GM18505 (cell line): ENCODE data around the gene GOLGA7B.

Source experiments
- ATAC-seq: cut with Tn5 transposase; IDR thresholded peaks from one replicate; pipeline ENCODE4 v1.9.1; 2021; ENCODE audit not compliant: unreplicated experiment
- POLR2A ChIP-seq: IDR thresholded peaks from 4 replicates; pipeline ENCODE4 v1.6.1; 2011; ENCODE audit warnings: borderline replicate concordance; ENCODE audit not compliant: insufficient read depth, insufficient read length; ENCODE audit errors: extremely low read depth

GOLGA7B gene

DNA sequence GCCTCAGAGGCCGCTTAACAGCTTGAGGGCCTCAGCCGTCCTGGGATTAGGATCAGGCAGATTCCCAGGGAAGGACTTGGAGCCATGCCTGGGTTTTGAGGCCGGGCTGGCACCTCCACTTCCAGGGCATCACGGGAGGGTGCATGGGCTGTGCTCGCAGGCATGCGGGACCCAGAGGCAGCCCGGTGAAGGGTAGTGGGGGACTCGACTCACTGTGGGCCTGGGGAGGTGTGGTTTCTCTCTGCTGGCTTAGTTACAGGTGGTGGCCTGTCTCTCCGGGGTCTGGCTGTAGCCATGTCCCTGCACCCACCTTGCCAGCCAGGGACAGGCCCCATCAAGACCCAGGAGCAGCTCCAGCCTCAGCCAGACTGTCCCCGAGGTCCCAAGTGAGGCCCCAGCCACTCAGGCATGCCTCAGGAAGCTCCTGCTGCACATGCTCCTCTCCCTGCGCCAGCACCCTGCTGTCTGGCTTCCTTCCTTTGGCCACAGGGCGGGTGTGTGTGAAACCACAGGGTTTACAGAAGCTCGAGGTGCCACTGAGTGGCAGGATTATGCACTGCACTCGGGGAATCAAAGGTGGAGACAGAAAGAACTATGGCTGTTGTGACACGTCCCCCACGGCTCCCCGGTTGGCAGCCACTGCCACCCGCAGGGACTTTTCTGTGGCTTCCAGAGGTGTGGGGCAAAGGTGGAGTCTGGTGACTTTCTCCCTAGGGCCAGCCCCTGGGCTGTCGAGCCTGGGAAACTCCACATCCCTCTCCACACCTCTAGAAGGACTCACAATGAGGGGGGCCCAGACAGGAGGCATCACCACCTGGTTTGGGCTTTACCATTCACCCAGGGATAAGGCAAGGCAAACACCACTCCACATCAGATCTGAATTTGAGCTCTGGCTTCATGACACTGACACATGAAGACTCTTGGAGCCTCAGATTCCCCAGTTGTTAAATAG, 19.7 kb downstream of the GOLGA7B start:
- peak; percentile 90 for ATAC-seq
- no peak for TF ChIP-seq POLR2A

DNA sequence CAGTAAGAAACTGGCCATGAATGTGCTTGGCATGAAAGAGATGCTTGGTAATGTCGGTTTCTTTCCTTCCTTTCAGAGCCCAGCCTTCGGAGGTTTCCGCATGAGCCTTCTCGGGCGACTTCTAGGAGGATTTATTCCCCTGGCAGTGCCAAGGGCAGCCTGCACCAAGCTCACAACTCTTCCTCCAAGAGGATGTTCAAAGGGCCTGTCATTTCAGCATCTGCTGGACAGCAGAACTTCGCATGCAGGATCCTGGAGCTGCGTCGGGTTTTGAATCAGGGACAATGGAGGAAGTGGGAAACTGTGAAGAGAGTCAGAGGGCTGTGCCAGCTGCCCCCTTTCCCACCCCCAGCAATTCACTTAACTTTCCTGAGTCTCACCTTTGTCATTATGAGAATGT, 21.3 kb downstream of the GOLGA7B start:
- TF ChIP-seq POLR2A: no peak
- ATAC-seq: no peak

DNA sequence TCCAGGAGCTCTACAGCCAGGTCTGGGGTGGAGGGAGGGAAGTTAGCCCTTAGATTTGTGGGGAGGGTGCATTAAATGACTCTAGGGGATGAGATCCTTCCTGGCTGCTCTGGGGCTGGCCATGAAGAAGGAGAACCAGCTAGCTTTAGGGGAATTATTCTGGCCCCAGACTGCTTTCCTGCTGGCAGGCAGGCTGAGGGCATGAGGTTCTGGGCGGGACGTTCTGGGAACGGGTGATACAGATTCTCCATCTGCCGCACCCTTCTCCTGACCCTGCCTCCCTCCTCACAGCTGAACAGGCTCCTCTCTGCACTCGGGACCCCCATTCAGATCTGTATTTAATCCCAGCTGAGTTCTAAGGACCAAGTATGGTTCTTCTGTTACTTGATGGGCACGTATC, 23.9 kb downstream of the GOLGA7B start:
- no peak for ATAC-seq
- no peak for TF ChIP-seq POLR2A

DNA sequence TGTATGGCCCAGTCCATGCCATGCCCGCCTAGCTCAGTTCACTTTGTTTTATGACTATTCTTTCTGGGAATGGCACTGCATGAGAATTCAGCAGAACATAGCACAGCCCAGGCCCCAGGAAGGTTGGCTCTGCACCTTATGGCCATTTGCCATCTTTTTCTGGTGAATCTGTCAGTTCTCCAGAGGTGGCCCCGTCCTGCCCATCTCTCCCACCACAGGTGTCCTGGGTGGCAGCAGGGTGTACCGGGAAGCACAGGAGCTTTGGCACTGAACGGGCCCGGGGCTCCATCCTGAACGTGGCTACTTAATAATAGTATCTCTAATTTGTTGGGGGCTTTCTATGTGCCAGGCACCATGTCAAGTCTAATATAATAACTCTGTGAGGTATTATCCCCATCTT, 24.7 kb downstream of the GOLGA7B start:
- no peak for ATAC-seq
- TF ChIP-seq POLR2A: no peak

DNA sequence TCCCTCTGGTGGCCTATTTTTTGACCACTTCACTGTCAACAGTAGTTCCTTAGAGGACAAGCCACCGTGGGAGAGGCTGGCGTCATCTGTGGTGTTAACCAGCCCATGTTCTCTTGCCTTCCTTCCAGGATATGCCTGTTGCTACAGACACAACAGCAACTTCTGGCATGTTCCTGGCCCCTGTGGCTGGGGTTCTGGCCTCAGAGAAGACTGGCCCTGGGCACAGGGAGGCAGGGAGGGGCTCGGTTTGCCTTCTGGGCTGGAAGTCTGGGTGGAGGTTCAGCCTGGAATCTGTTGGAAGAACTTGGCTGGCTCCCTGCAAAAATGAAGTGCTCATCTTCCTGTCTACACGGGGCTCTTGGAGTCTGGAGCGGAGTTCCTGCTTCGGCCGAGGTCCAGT, 25.7 kb downstream of the GOLGA7B start:
- no peak for ATAC-seq
- TF ChIP-seq POLR2A: no peak

DNA sequence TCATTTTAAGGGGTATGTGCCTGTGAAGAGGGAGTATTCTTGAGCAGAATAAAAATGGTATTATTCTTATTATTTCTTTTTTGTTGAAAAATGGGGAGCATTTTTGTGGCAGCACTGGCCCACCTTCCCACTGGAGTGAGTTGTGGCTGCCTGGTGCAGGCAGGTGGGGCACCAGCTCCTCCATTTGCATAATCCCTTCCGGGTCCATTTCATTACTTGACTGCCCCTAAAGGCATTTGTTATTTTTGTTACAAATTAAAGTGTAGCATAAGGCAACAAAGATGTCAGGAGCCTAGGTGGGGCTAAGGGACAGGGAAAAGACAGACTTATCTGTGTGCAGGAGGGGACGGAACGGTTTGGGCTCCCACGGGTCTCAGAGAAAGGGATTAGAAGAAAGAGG, 26.8 kb downstream of the GOLGA7B start:
- no peak for TF ChIP-seq POLR2A
- ATAC-seq: no peak

DNA sequence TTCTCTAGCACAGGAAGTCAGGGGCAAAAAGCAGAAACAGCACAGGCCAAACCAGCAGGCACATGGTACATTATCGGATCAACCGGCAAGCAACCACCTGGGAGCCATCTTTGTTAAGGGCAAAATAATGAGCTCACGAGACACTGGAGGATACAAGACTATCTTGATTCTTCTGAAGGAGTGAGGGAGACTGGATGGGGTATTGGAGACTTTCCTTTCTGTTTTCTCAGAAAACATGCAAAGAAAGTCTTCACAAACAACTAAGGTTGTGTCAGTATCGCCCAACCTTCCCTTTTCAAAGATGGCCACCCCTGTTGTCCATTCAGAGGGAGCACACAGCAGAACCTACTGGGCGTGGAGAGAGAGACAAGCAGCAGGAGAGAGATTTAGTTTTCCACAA, 29.6 kb downstream of the GOLGA7B start:
- TF ChIP-seq POLR2A: no peak
- ATAC-seq: no peak

DNA sequence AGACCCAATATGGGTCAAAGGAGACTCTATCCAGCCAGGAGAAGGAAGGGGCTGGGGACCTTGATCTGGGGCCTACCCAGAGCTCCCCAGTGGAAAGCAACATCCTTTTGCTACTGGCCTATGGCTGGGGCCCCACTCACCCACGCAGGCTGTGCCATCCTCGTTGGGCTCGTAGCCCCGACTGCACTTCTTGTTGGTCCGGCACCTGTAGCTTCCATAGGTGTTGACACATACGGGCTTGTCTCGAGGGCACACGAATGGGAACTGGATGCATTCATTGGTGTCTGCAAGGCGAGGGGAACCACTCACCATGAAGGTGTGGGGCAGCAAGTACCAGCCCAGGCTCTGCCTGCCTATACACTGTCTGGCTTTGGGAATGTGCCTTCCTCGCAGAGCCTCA, 30.5 kb downstream of the GOLGA7B start:
- TF ChIP-seq POLR2A: no peak
- ATAC-seq: no peak

DNA sequence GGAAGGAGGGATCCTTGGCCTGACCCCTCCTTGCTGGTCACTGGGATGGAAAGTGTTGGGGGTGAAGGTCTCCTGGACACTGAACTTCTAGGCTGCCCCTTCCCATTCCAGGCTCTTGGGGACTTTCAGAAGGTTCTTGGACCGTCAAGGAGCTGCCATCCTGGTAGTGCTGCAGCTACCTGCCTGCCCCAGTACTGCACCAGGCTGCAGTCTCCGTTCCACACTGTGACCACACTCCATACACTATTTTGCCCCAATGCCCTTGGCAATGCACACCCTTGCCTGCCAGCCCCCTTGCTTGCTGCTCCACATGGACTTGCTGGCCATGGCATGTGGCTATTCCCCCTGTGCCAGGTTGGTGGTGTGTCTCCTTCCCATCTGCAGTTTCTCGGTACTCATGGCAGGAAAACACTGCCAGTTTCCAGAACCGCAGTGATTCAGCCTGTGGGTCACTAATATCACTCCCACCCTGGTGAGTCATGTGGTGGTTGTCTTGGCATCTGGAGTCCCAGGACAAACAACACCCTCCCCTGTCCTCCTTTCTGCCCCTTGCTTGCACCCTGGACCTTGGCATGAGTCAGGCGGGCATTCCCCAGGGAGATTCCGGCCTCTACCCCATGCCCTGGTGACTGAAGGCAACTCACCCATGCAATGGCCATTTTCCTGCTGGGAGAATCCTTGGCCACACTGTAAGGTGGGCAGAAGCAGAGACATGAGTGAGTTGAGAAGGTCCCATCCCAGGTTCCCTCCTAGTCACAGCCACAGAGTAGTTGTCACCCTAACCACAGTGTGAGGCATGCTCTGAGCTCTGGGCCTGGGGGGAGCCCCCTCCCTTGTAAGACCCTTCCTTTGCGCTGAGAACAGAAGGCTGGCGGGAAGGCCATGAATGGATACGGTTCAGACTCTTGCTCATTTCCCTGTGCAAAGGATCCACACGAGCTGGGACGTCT, 32.8 kb downstream of the GOLGA7B start:
- ATAC-seq: no peak
- TF ChIP-seq POLR2A: no peak

DNA sequence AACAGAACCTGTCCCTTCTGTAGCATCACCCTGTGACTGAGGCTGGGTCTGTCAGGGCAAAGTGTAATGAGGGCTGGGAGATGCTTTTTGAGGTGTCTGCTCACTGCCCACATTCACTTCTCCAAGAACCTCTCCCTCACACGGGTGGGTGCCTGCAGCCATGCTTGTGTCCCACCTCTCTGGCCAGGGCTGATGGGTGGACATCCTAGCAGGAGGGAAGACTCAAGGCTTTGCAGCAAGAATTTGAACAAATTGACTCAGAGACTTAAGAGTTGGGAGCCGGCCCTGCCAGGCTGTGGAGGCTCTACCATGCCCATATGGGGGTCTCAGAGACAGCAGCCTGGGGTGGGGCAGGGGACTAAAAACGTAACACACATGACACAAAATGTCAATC, 33.4 kb downstream of the GOLGA7B start:
- ATAC-seq: no peak
- TF ChIP-seq POLR2A: no peak

DNA sequence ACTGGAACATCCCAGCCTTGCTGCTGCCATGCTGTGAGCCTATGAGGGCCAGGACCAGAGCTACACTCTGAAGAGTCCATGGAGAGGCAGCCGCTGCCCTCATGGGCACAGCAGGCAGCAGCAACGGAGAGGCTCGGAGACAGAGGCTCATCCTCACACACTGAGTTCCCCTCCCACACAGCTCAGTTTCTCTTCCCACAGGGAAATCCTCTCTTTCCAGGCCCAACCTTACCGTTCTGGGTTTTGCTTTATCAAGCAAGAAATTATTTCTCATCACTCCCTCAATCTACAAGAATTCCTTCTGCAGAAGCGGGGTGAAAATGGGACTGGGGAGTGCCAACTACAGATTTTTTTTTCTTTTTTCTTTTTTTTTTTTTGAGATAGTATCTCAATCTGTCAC, 36.6 kb downstream of the GOLGA7B start:
- no peak for TF ChIP-seq POLR2A
- ATAC-seq: no peak

DNA sequence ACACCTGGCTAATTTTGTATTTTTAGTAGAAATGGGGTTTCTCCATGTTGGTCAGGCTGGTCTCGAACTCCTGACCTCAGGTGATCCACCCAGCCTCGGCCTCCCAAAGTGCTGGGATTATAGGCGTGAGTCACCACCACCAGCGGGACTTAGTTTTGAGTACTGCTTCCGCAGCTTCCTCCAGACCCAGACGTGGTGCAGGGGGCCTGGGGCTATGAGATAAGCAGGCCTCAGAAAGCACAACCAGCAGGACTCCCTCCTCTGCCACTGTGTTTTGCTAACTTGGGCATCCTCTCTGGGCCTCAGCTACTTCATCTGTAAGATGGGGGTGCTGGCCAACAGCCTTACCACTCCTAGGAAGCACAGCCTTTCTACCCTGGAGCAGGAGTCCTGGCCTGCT, 37.8 kb downstream of the GOLGA7B start:
- ATAC-seq: no peak
- TF ChIP-seq POLR2A: no peak

DNA sequence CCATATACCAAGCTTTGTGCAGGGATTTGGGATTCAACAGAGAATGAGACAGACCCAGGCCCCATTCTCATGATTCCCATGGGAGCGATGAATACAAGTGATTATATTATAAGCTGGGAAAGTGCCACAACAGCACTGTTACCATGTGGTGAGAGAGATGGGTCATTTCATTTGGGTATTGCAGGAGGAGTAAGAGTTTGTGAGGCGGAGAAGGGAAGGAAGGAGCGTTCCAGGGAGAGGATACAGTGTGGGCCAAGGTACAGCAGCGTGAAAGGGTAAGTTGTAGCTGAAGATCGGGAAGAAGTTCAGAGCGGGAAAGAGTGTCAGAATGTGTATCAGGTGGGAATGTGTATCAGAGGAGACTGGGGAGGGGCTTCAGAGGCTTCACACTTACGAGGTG, 38.5 kb downstream of the GOLGA7B start:
- no peak for TF ChIP-seq POLR2A
- ATAC-seq: no peak

DNA sequence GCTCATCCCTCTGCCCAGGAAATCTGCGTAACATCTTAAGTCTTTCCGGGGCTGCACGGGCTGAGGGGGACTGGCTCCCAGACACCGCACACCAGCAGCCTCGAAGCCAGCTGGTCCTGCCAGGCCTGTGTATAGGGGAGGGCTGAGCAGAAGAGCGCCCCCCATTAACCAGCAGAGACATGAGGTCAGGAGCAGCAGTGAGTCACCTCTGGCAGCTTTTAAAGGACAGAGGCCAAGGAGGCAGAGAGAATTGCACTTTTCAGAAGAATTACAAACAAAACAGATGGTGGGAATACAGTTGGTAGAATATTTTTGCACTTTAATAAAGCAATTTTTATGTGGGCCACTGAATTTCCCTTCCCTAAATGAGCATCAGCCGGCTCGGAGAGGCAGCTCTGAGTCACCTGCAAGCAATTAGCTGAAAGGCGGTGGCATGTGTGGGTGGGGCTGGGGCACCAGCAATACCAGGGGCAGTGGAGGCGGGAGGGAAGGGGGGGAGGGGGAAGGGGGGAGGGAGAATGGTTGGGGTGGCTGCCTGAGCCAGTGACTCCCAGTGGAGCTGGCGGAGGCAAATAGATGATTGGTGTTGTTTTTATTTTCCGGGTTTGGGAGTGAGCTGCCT, 39.1 kb downstream of the GOLGA7B start:
- no peak for ATAC-seq
- TF ChIP-seq POLR2A: no peak
